ENCODE measurements around the gene HLA-DRA.

GRCh38 chr6:32393665-32394420 lies 45.8 kb upstream of the HLA-DRA start:
- TF ChIP-seq CTCF (conservative IDR thresholded peaks at IDR 0.05) (no peak), ZFX (IDR thresholded peaks at IDR 0.05) (no peak)

Data from C4-2B (cell line).